HUES6 (cell line): Measurements from ENCODE around the gene GRWD1.

Experiments
- H3K27ac ChIP-seq: 2 replicates; pipeline ENCODE4 v1.7.0; 2013; ENCODE audit warnings: low read depth, mild to moderate bottlenecking, low read length, inconsistent platforms
- H3K27me3 ChIP-seq: 2 replicates; pipeline ENCODE4 v1.6.1; 2013; ENCODE audit warnings: low read length; ENCODE audit not compliant: control insufficient read depth, insufficient read depth
- H3K36me3 ChIP-seq: 2 replicates; pipeline ENCODE4 v1.6.1; 2013; ENCODE audit warnings: low read length; ENCODE audit not compliant: control insufficient read depth, insufficient read depth
- H3K4me1 ChIP-seq: 2 replicates; pipeline ENCODE4 v1.6.1; 2013; ENCODE audit warnings: low read length; ENCODE audit not compliant: control insufficient read depth, insufficient read depth
- H3K4me3 ChIP-seq: 2 replicates; pipeline ENCODE4 v1.5.1; 2013; ENCODE audit warnings: low read depth, low read length
- H3K9ac ChIP-seq: one replicate; pipeline ENCODE4 v1.6.1; 2013; ENCODE audit warnings: mild to moderate bottlenecking, low read length
- H3K9me3 ChIP-seq: 2 replicates; pipeline ENCODE4 v1.6.1; 2013; ENCODE audit warnings: low read depth, low read length; ENCODE audit not compliant: control insufficient read depth, insufficient read depth

Gene GRWD1

DNA sequence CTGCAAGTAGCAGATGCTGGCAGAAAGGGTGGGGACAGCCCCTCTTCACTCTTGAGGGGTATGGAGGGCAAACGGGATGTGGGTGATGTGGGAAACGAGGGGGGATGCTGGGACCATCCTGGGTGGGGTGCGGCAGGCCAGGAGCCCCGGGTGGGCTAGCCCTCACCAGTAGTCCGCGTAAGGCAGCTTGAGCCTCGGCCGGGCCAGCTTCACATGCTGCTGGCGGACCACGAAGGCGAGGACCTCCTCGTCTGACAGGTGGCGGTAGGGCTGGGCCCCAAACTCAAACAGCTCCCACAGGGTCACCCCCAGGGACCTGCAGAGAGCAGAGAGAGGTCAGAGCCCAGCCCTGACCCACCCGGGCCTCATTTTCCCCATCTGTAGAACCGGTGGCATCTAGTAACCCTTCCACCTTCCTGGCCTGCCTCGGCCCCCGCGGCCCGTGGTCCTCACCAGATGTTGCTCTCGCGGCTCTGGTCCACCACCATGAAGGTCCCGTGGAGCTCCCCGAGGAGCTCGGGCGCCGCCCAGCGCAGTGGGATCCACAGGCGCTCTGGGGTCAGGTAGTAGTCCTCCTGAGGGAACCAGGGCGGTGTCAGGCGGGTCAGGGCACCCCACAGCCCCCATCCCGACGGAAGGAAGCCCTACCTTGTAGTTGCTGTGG, 55.2 kb downstream of the GRWD1 start:
- peaks cover 10% of the 10 kb centered on the region for H3K4me1 ChIP-seq
- peak overlapping the region; percentile 84 for H3K4me3 ChIP-seq
- no peak overlapping the region for H3K27ac ChIP-seq
- H3K36me3 ChIP-seq = no peaks in the 10 kb centered on the region
- peak overlapping the region; percentile 52 for H3K9ac ChIP-seq
- H3K27me3 ChIP-seq = no peaks in the 10 kb centered on the region
- no peaks in the 10 kb centered on the region for H3K9me3 ChIP-seq

- no peaks in the 10 kb centered on the region for H3K27me3 ChIP-seq
- peaks cover 10% of the 10 kb centered on the region for H3K4me1 ChIP-seq
- H3K36me3 ChIP-seq = no peaks in the 10 kb centered on the region
- peak overlapping the region; percentile 52 for H3K9ac ChIP-seq
- H3K27ac ChIP-seq = no peak overlapping the region
- peak overlapping the region; percentile 84 for H3K4me3 ChIP-seq
- H3K9me3 ChIP-seq = no peaks in the 10 kb centered on the region
Measured at GRCh38 chr19:48501494-48502349, 55.9 kb downstream of the GRWD1 start.

GRCh38 chr19:48502350-48503018, 56.7 kb downstream of the GRWD1 start:
- Histone ChIP-seq H3K9me3 (no peaks in the 10 kb centered on the region), H3K36me3 (no peaks in the 10 kb centered on the region), H3K4me3 (peak overlapping the region; percentile 53), H3K27me3 (no peaks in the 10 kb centered on the region), H3K27ac (no peak overlapping the region), H3K4me1 (peaks cover 10% of the 10 kb centered on the region), H3K9ac (no peak overlapping the region)

DNA sequence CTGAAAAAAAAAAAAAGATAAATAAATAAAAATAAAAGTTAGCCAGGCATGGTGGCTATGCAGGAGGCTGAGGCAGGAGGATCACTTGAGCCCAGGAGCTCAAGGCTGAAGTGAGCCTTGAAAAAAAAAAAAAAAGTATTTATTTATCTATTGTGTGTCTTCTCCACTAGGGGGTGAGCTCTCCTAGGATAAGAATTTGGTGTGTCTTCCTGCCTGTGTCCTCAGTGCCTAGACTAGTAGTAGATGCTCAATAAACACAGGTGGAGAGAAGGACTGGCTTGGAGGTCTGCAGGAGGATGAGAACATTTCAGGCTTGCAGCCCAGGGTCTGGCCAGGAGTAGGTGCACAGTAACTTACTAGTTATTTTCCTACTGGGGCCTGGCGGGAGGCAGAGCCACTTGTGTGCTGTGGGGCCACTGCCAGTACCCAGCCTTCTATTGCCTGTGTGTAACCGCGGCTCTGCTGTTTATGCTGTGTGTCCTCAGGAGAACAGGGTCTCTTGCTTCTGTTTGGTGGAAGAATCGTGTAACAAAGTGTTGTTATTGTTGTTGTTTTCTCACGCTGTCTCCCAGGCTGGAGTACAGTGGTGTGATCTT, 60.5 kb downstream of the GRWD1 start:
- Histone ChIP-seq H3K4me3 (no peak overlapping the region), H3K27me3 (peaks cover 4% of the 10 kb centered on the region; the same call in 1 of the 2 replicates), H3K4me1 (peaks cover 5% of the 10 kb centered on the region), H3K9ac (no peak overlapping the region), H3K27ac (no peak overlapping the region), H3K36me3 (no peaks in the 10 kb centered on the region), H3K9me3 (no peaks in the 10 kb centered on the region)
